ENCODE data around the gene ATP5F1D.
"Not testable (repeated sequence)": the region's sequence is repeated elsewhere in the genome, so short reads cannot be mapped to it uniquely, and the experiment has no call there.

The ATP5F1D gene

DNA sequence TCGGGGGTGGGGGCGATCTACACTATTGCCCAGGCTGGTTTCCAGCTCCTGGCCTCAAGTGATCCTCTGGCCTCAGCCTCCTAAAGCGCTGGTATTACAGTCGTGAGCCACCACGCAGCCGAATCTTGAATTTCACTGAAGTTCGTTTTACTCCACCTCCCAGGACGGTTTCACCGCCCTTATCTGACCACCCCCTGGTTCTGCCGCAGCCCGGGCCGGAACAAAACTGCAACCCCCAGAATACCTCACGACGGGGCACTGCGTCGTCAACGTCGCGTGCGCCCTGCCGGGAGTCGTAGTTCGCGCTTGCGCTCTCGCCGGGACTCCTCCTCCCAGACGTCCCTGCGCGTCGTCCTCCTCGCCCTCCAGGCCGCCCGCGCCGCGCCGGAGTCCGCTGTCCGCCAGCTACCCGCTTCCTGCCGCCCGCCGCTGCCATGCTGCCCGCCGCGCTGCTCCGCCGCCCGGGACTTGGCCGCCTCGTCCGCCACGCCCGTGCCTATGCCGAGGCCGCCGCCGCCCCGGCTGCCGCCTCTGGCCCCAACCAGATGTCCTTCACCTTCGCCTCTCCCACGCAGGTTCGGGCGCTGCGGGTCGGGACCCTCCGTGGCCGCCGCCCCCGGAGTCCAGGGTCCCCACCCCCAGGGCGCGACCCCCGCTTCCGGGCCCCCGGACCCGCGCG lies at the start of gene ATP5F1D:
ATP5F1D (plus strand) TSS at position 335 of the 679 bp plus-strand sequence; CDS start at position 435, 100 bp downstream.
- DNase-seq = peak; percentile 98

- no peak for DNase-seq
Observed at GRCh38 chr19:1199531-1199930, 42.0 kb upstream of the ATP5F1D start.

- DNase-seq = not testable (repeated sequence)
Observed at GRCh38 chr19:1200614-1201013, 40.9 kb upstream of the ATP5F1D start.

DNA sequence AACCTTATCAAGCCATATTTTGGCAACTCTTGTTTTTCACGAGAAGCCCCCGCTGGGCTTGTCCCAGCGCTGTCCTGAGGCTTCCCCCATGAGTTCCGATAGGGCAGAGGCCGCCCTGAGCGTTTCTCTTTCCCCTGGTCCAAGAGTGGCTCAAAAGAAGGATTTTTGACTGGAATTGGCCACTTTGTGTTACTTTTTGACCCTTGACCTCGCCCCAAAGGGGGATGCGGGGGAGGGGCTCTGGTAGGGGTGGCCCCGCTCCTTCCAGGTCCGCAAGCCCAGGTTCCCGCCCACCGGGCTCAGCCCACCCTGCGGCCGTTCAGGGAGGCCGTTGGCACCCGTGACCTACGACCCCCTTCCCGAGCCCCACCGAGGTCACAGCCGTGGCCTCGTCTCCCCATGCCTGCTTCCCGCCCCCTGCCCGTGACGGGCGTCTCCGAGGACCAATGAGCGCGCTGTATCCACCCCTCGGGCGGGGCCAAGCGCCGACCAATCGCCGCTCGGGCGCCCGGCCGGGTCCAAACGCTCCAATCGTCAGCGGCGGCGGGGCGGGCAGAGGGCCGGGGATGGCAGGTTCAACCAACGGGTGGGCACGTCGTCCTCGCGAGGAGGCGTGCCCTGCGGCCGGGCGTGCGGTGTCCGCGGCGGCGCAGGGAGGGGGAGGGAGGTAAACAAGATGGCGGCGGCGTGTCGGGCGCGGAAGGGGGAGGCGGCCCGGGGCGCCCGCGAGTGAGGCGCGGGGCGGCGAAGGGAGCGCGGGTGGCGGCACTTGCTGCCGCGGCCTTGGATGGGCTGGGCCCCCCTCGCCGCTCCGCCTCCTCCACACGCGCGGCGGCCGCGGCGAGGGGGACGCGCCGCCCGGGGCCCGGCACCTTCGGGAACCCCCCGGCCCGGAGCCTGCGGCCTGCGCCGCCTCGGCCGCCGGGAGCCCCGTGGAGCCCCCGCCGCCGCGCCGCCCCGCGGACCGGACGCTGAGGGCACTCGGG lies 36.1 kb upstream of the ATP5F1D start, which contains the start of gene STK11:
STK11 (plus strand) TSS at position 665 of the 986 bp plus-strand sequence. CDS start 1,136 bp downstream, outside the sequence.
- peak; percentile 99 for DNase-seq

- DNase-seq = peak; percentile 29
Observed at GRCh38 chr19:1206150-1206863, 35.2 kb upstream of the ATP5F1D start.

DNA sequence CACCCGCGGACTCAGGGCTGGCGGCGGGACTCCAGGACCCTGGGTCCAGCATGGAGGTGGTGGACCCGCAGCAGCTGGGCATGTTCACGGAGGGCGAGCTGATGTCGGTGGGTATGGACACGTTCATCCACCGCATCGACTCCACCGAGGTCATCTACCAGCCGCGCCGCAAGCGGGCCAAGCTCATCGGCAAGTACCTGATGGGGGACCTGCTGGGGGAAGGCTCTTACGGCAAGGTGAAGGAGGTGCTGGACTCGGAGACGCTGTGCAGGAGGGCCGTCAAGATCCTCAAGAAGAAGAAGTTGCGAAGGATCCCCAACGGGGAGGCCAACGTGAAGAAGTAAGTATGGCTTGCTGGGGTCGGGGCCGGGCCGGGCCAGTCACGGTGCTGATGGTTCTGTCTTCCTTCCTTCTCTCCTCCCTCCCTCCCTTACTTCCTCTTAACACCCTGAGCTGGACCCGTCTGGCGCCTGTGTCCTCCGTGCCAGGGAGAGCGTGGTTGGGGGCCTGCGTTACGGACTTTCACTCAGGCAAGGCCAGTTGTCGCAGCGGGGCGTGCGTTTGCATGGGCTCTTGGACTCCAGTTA lies 34.6 kb upstream of the ATP5F1D start:
- no peak for DNase-seq

- DNase-seq = not testable (repeated sequence)
Observed at GRCh38 chr19:1208830-1209229, 32.7 kb upstream of the ATP5F1D start.

- no peak for DNase-seq
Observed at GRCh38 chr19:1210227-1210538, 31.4 kb upstream of the ATP5F1D start.

GRCh38 chr19:1211494-1212234 lies 29.9 kb upstream of the ATP5F1D start:
- no peak for DNase-seq

GRCh38 chr19:1213391-1214286 lies 27.9 kb upstream of the ATP5F1D start:
- DNase-seq = peak; percentile 97

- DNase-seq = no peak
Observed at GRCh38 chr19:1214299-1214861, 27.2 kb upstream of the ATP5F1D start.

DNA sequence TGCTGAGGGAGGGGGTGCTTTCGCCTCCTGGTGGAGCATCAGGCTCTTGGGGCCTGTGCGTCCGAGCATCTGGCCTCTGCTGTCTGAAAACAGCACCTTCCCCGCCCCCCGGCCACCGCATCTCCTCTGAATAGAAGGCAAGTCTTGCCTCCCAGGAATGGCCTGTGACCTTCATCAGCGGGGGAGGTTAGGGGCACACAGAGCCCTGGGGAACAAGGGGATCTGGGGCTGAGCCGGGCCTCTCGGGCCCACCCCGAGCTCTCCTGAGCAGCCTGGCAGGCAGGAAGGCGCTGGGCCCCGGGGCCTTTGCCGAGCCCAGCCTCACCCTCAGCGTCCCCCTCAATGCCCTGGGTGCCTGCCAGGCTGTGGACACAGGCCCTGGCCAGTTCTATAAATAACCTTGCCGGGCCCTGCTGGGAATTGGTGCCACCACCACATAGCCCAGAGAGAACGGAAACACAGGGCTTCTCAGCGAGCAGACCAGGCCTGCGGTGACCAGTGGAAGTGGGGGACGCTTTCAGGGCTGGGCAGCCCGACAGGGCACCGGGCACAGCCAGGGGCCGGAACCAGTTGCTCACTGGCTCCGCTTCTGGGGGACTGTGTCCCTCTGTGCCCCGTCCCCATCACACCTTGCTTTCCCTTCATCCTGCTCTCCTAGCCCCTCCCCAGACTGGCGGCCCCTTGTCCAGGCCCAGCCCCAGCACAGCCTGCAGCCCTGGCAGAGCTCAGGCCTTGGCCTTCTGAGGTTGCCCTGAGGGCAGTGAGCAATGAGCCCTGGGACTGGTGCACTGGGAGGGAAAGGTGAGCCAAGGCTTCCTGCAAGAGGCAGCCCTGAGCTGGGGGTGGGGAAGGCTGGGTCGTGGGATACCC lies 26.5 kb upstream of the ATP5F1D start:
- no peak for DNase-seq

- DNase-seq = no peak
Observed at GRCh38 chr19:1216756-1217155, 24.8 kb upstream of the ATP5F1D start.

DNA sequence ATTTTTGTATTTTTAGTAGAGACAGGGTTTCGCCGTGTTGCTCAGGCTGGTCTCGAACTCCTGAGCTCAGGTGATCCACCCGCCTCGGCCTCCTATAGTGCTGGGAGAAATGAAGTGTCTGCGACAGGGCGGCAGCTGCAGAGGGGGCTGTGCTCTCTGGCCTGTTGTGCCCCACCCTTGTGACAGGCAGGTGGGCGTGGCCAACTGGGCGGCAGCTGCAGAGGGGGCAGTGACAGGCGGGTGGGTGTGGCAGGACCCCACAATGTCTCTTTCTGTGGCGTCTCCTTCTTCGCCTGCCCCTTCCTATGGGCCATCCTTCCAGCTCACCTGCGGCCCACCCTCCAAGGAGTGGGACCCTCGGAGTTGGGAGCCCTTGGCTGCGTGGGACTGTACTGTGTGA lies 24.2 kb upstream of the ATP5F1D start:
- no peak for DNase-seq

- no peak for DNase-seq
Observed at GRCh38 chr19:1218751-1219567, 22.6 kb upstream of the ATP5F1D start.

DNA sequence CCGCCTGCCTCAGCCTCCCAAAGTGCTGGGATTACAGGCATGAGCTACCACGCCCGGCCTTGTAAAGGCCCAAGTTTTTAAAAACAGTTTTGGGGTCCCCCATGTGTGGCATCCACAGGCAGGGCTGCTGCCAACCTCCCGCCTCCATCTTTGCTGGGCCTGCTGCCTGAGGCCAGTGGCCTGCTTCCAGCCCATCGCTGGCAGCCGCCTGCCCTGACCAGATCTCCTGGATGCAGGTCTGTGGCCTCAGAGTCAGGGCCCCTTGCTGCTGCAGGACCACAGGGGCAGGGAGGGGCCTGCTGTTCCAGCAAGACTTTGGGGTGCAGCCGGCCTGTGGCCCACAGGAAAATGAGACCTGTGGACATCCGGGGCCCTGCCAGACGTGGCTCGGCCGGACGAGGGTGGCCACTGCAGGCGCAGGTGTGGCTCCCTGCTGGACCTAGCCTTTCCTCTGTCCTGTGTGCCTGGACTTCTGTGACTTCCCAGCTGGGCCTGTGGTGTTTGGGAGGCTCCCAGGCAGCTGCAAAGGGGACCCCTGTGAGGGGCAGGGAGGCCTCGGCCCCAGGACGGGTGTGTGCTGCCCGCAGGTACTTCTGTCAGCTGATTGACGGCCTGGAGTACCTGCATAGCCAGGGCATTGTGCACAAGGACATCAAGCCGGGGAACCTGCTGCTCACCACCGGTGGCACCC lies 21.6 kb upstream of the ATP5F1D start:
- DNase-seq = no peak

DNA sequence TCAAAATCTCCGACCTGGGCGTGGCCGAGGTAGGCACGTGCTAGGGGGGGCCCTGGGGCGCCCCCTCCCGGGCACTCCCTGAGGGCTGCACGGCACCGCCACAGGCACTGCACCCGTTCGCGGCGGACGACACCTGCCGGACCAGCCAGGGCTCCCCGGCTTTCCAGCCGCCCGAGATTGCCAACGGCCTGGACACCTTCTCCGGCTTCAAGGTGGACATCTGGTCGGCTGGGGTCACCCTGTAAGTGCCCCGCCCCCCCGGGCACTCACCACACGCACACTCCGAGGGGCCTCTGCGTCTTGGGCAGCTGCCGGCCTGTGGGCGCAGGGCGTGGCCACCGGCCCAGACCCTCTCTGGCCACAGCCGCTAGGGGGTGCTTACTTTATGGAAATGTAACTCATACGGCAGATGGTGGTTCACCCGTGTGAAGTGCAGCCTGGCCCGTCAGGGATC lies 21.0 kb upstream of the ATP5F1D start:
- no peak for DNase-seq

Measured in suppressor macrophage treated with lipopolysaccharide for 4 hours (primary cell).